Fibroblast of villous mesenchyme (primary cell): ENCODE results near the gene ATOX1. TPM values are rescaled to one million over a fixed set of nuclear protein-coding genes. Genes with fewer than 3 reads are reported as not detected.
"Not testable (repeated sequence)": the region's sequence is repeated elsewhere in the genome, so short reads cannot be mapped to it uniquely, and the experiment has no call there.

Experiments
- DNase-seq: peaks from one replicate; pipeline ENCODE4 v3.0.0-alpha.2; 2010; ENCODE audit warnings: low read depth
- H3K4me3 ChIP-seq: 2 replicates; pipeline ENCODE4 v1.5.1; 2011; ENCODE audit warnings: low read depth, mild to moderate bottlenecking, low read length
- CTCF ChIP-seq: IDR thresholded peaks from 2 replicates; pipeline ENCODE4 v1.5.1; 2012; ENCODE audit warnings: low read depth, mild to moderate bottlenecking, low read length; ENCODE audit not compliant: insufficient read depth
- total RNA-seq: library from RNA; depleted of rRNA; stranded (reverse); fragments of >200 nt; gene quantifications from 2 replicates; pipeline ENCODE4 v1.2.3, GENCODE V29; 2012

ATOX1 gene
- total RNA-seq, 1 donor, result 44.9 TPM

- DNase-seq, result no peak
- no peak for TF ChIP-seq CTCF
- H3K4me3 ChIP-seq, result no peak overlapping the region
Measured at GRCh38 chr5:151703227-151703626, 55.2 kb downstream of the ATOX1 start.

GRCh38 chr5:151700820-151701219, 57.6 kb downstream of the ATOX1 start:
- H3K4me3 ChIP-seq, result no peak overlapping the region
- DNase-seq, result no peak
- TF ChIP-seq CTCF, result no peak

GRCh38 chr5:151700296-151700695, 58.1 kb downstream of the ATOX1 start:
- no peak for TF ChIP-seq CTCF
- no peak for DNase-seq
- H3K4me3 ChIP-seq, result no peak overlapping the region

GRCh38 chr5:151699071-151699901, 59.1 kb downstream of the ATOX1 start:
- no peak for TF ChIP-seq CTCF
- no peak overlapping the region for H3K4me3 ChIP-seq
- DNase-seq, result peak; percentile 100

GRCh38 chr5:151698081-151698480, 60.4 kb downstream of the ATOX1 start:
- H3K4me3 ChIP-seq, DNase-seq: not testable (repeated sequence)

- no peak overlapping the region for H3K4me3 ChIP-seq
- TF ChIP-seq CTCF, result no peak
- peak; percentile 65 for DNase-seq
Measured at GRCh38 chr5:151697452-151697851, 61.0 kb downstream of the ATOX1 start.

- no peak for TF ChIP-seq CTCF
- peak; percentile 100 for DNase-seq
- H3K4me3 ChIP-seq, result no peak overlapping the region
Measured at GRCh38 chr5:151696470-151697061, 61.9 kb downstream of the ATOX1 start.
